Aortic smooth muscle cell (primary cell): ENCODE data around the gene CRX. TPM values are rescaled to one million over a fixed set of nuclear protein-coding genes. Genes with fewer than 3 reads are reported as not detected.

Experiments used
- total RNA-seq: library from RNA; depleted of rRNA; stranded (reverse); fragments of >200 nt; gene quantifications from 2 replicates; pipeline ENCODE4 v1.2.3, GENCODE V29; 2014

The CRX gene
- not detected in 2 replicates for total RNA-seq

DNA sequence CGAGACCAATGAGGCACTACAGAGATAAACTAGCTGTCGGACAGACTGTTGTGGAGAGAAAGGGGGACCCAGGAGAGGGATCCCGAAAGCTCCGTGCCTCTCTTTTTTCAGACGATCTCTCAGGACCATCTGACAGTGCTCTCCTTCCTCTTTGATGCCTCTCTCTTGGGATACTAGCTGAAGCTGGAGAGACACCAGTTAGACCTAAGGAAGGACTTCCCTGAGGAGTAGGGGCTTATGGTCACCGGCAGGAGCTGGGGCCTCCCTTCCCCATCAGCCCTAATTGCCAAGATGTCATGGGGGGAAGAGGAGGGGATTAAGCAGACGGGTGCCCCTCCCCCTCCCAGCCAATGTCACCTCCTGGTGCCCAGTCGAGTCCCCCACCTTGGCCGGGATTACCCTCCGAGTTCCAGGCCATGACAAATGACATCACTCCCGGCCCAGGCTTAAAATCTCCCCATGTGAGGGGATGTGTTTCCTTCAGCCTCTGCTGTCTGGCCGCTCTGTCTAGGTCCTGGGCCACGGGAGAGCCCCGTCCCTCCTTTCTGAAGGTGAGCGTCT is at the start of gene CRX:
Gene CRX (plus strand): TSS at position 478 of the 561 bp plus-strand sequence. CDS start 12,507 bp downstream, outside the sequence.

DNA sequence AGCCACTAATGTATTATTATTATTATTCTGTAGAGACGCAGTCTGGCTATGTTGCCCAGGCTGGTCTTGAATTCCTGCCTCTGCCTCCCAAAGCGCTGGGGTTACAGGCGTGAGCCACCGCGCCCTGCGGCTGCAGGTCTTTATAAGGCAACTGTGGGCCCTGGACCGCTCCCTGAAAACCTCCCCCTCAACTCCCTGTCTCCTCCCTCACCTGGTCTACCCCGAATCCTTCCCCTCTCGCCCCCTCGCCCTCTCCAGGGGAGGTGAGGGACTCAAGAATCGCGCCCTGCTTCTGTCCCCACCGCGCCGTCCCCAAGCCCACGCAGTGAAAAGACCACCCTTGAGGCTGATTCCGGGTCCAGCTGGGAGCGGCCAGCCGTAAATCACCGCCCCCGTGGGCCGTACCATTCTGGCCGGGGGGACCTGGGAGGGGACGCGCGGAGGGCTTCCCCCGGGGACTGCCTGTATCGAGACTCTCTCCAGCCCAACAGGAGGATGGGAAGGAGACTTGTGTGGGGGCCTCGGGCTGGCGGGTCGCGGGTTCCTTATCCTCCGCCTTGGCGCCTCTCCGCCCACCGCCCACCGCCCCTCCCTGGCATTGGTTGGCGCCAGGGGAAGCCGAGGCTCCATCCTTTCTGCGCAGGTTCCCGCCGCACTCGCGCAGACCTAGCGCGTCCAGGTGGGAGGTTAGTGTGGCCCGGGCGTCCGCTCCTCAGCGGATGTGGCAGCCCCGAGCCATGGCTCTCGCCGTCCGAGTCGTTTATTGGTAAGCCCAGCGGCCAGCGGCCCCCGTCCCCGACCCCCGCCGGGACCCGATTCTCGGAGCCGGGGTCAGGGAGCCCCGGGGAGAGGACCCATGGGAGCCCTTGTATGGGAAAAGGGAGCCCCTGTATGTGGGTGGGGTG is 43.4 kb upstream of the CRX start, which contains the start of gene SELENOW:
Gene SELENOW (plus strand): TSS at position 655 of the 905 bp plus-strand sequence. CDS start 83 bp downstream, at position 738.

DNA sequence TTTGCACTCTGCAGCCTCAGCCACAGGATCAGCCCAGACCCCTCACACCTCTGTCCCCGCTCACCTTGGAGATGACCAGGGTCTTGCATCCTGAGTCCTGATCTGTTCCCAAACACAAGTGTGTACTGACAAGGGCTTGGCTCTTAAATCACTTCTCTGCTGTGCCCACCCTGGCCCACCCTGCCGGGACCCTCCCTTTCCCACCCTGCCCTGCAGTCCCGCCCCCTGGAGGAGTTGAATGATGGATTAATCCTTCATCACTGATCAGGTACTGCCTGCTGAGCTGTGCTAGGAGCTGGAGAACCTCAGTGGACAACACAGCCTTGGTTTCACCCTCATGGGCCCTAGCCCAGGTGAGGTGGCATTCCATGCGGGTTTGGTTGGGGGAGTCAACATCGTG is 17.3 kb upstream of the CRX start, which contains the start of gene TPRX1:
Gene TPRX1 (minus strand): TSS at position 101 of the 400 bp plus-strand sequence. CDS start 12 bp downstream, at position 89.

DNA sequence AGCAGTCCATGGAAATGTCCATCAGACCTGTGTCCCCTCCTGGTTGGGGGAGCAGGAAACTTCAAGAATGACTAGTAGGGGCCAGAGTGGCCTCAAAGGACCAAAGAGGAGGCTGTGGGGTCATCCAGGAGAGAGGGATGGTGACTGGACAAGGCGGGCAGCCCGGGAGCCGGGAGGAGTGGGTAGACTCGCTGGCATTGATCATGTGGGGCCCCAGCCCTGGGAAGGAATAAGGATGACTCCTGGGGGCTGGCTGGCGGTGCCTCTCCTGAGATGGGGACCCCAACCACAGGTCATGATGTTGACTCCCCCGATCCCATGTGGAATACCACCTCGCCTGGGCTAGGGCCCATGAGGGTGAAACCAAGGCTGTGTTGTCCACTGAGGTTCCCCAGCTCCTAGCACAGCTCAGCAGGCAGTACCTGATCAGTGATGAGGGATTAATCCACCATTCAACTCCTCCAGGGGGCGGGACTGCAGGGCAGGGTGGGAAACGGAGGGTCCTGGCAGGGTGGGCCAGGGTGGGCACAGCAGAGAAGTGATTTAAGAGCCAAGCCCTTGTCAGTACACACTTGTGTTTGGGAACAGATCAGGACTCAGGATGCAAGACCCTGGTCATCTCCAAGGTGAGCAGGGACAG is 37.0 kb downstream of the CRX start, which contains the start of gene TPRX2:
Gene TPRX2 (plus strand): TSS at position 590 of the 640 bp plus-strand sequence. CDS start 12 bp downstream, at position 602.

DNA sequence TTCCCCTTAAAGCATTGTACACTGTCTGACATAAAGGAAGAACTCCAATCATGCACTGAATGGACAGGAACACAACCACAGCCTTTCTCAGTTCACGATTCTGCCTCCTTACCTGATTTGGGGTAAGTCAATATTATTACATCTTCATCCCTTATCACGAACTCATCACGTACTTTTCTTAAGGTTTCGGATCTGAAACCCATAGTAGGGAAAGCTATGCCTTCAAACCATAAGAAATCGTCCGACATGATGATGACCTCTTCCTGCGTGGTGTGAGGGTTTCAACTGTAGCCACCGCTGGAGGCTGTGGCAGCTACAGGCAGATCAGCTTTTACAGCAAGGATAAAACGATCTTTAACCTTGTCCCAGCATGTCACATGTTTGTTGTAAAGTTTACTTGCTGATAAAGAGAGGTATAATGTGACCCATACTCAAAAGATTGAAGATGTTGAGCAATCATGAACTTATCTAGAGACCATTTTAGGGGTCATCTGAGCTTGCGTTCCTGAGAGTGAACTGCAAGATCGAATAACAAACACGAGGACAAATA is 64.3 kb downstream of the CRX start, which contains the start of gene SULT2A1:
Gene SULT2A1 (minus strand): TSS at position 306 of the 550 bp plus-strand sequence. CDS start 58 bp downstream, at position 248.

Other genes starting within 250 kb of the CRX start
- 0.12 and 0.13 TPM in 2 replicates for gene ZNF541, start 248.8 kb upstream of the CRX start, total RNA-seq
- gene BICRA, start 212.8 kb upstream of the CRX start, total RNA-seq, result 2.8 and 4.1 TPM in 2 replicates
- gene EHD2, start 108.5 kb upstream of the CRX start, total RNA-seq, result 146 and 197 TPM in 2 replicates
- 46.3 and 48.6 TPM in 2 replicates for gene NOP53, start 76.4 kb upstream of the CRX start, total RNA-seq
- gene SELENOW, start 43.2 kb upstream of the CRX start, total RNA-seq, result 257 and 284 TPM in 2 replicates
- not detected in 2 replicates for gene TPRX1, start 17.4 kb upstream of the CRX start, total RNA-seq
- not detected in 2 replicates for gene TPRX2, start 37.3 kb downstream of the CRX start, total RNA-seq
- not detected in 2 replicates for gene SULT2A1, start 64.4 kb downstream of the CRX start, total RNA-seq
- not detected in 2 replicates for gene BSPH1, start 170.2 kb downstream of the CRX start, total RNA-seq
- not detected in 2 replicates for gene ELSPBP1, start 172.7 kb downstream of the CRX start, total RNA-seq
- not detected in 2 replicates for gene CABP5, start 222.1 kb downstream of the CRX start, total RNA-seq